H1 (cell line): ENCODE data around the gene SEMA3C. TPM values are rescaled to one million over a fixed set of nuclear protein-coding genes. Genes with fewer than 3 reads are reported as not detected.

ENCODE experiments used
- CTCF ChIA-PET: fragments of 300-600 bp; sonication (Branson Sonifier 250); formaldehyde crosslinking; loops from one replicate; lab custom pipeline; 2021; ENCODE audit not compliant: partially characterized antibody; lab: Charles Lee
- POLR2A ChIA-PET: fragments of 300-600 bp; sonication (Branson Sonifier 250); formaldehyde crosslinking; loops from one replicate; lab custom pipeline; 2021; ENCODE audit warnings: inconsistent platforms; ENCODE audit not compliant: partially characterized antibody; lab: Charles Lee
- DNase-seq, 2 experiments: peaks; one replicate each; pipeline versions ENCODE4 v3.0.0 to v3.0.0-alpha.2; 2010 to 2022; ENCODE audit warnings: low spot score in 2 of 2, low read depth in 1 of 2, mixed read lengths in 1 of 2
- FAIRE-seq: peaks from 2 replicates; lab custom pipeline; 2011; peaks lifted over from hg19 to GRCh38; lab: Jason Lieb, UNC
- H2AFZ ChIP-seq: 2 replicates; pipeline ENCODE4 v1.8.1; 2012; ENCODE audit warnings: low read length, inconsistent platforms
- H2AK5ac ChIP-seq: 2 replicates; pipeline ENCODE4 v1.6.1; 2013; ENCODE audit warnings: low read depth, low read length
- H2BK120ac ChIP-seq: replicated peaks from 2 replicates; pipeline ENCODE3; 2013; ENCODE audit warnings: low read depth, low read length, inconsistent platforms
- H2BK12ac ChIP-seq: 2 replicates; pipeline ENCODE4 v1.6.1; 2013; ENCODE audit warnings: low read depth, low read length
- H2BK15ac ChIP-seq: 2 replicates; pipeline ENCODE4 v1.6.1; 2013; ENCODE audit warnings: low read length
- H2BK20ac ChIP-seq: 2 replicates; pipeline ENCODE4 v1.6.1; 2013; ENCODE audit warnings: low read length
- H2BK5ac ChIP-seq: 2 replicates; pipeline ENCODE4 v1.6.1; 2013; ENCODE audit warnings: low read depth, low read length
- H3K14ac ChIP-seq: 2 replicates; pipeline ENCODE4 v1.6.1; 2013; ENCODE audit warnings: inconsistent platforms; ENCODE audit not compliant: insufficient read length
- H3K18ac ChIP-seq: 2 replicates; pipeline ENCODE4 v1.6.1; 2013; ENCODE audit warnings: low read length; ENCODE audit errors: extremely low read depth
- H3K23ac ChIP-seq: 2 replicates; pipeline ENCODE4 v1.6.1; 2013; ENCODE audit warnings: inconsistent platforms; ENCODE audit not compliant: insufficient read length
- H3K23me2 ChIP-seq: 2 replicates; pipeline ENCODE4 v1.6.1; 2013; ENCODE audit warnings: low read depth, low read length
- H3K27ac ChIP-seq: 2 replicates; pipeline ENCODE4 v1.6.1; 2011; ENCODE audit warnings: low read depth, low read length, inconsistent platforms
- H3K27me3 ChIP-seq, 4 experiments: replicated peaks in 1 of 4; 1 replicate in 1 of 4; 2 replicates in 3 of 4; pipeline versions ENCODE4 v1.6.1 to v1.8.1; 2011 to 2013; ENCODE audit warnings: low read length in 3 of 4, mild to moderate bottlenecking in 3 of 4, inconsistent platforms in 2 of 4, mixed read lengths in 2 of 4, moderate library complexity in 1 of 4; ENCODE audit not compliant: control insufficient read depth in 3 of 4, insufficient read depth in 3 of 4; ENCODE audit errors: extremely low read depth in 1 of 4
- H3K36me3 ChIP-seq, 4 experiments: 2 replicates each; pipeline versions ENCODE4 v1.6.1 to v1.8.1; 2011 to 2013; ENCODE audit warnings: mild to moderate bottlenecking in 4 of 4, low read length in 3 of 4, moderate library complexity in 2 of 4, control low read depth in 1 of 4, inconsistent platforms in 1 of 4; ENCODE audit not compliant: insufficient read depth in 4 of 4, control insufficient read depth in 2 of 4
- H3K4ac ChIP-seq: replicated peaks from 2 replicates; pipeline ENCODE3; 2013; ENCODE audit warnings: low read length, low read depth, mixed read lengths, inconsistent platforms; ENCODE audit not compliant: insufficient read length
- H3K4me1 ChIP-seq, 4 experiments: replicated peaks in 1 of 4; 1 replicate in 1 of 4; 2 replicates in 3 of 4; pipeline versions ENCODE4 v1.6.1 to v1.8.1; 2011 to 2013; ENCODE audit warnings: low read length in 3 of 4, inconsistent platforms in 2 of 4, mixed read lengths in 1 of 4; ENCODE audit not compliant: insufficient read depth in 4 of 4, control insufficient read depth in 3 of 4
- H3K4me2 ChIP-seq, 2 experiments: 2 replicates each; pipeline versions ENCODE4 v1.6.1 to v1.8.1; 2011 to 2013; ENCODE audit warnings: low read depth in 2 of 2, low read length in 2 of 2, control low read depth in 1 of 2, inconsistent platforms in 1 of 2, mild to moderate bottlenecking in 1 of 2; ENCODE audit not compliant: insufficient read depth in 1 of 2
- H3K4me3 ChIP-seq, 4 experiments: fragments of 200-600, 300-600 bp in 1 of 4; sonication (generic), shearing (Covaris generic), sonication (Bioruptor Twin) in 1 of 4; 2 replicates each; pipeline versions ENCODE4 v1.5.1 to v1.8.1; 2011 to 2016; ENCODE audit warnings: low read length in 4 of 4, low read depth in 3 of 4, control low read depth in 2 of 4, inconsistent platforms in 2 of 4, mild to moderate bottlenecking in 2 of 4, mixed read lengths in 1 of 4, moderate library complexity in 1 of 4; ENCODE audit not compliant: insufficient read depth in 2 of 4; ENCODE audit errors: extremely low read depth in 1 of 4
- H3K56ac ChIP-seq: replicated peaks from 2 replicates; pipeline ENCODE3; 2013; ENCODE audit warnings: low read depth, mild to moderate bottlenecking, mixed read lengths, low read length, inconsistent platforms; ENCODE audit not compliant: insufficient read length
- H3K79me1 ChIP-seq: 2 replicates; pipeline ENCODE4 v1.6.1; 2013; ENCODE audit warnings: low read depth, low read length, control low read depth
- H3K79me2 ChIP-seq, 2 experiments: 2 replicates each; pipeline versions ENCODE4 v1.6.1 to v1.8.1; 2012 to 2013; ENCODE audit warnings: low read length in 2 of 2, mild to moderate bottlenecking in 2 of 2, inconsistent platforms in 1 of 2; ENCODE audit not compliant: insufficient read depth in 2 of 2, control insufficient read depth in 1 of 2
- H3K9ac ChIP-seq, 4 experiments: replicated peaks in 1 of 4; 1 replicate in 1 of 4; 2 replicates in 3 of 4; pipeline versions ENCODE4 v1.6.1 to v1.8.1; 2011 to 2013; ENCODE audit warnings: low read depth in 3 of 4, low read length in 3 of 4, control low read depth in 2 of 4, mild to moderate bottlenecking in 2 of 4, moderate library complexity in 2 of 4, inconsistent platforms in 1 of 4; ENCODE audit errors: extremely low read depth in 1 of 4
- H3K9me3 ChIP-seq, 2 experiments: 2 replicates each; pipeline versions ENCODE4 v1.6.1 to v1.8.1; 2012 to 2013; ENCODE audit warnings: mild to moderate bottlenecking in 2 of 2, moderate library complexity in 2 of 2, control low read depth in 1 of 2, inconsistent platforms in 1 of 2, low read depth in 1 of 2, low read length in 1 of 2, mixed read lengths in 1 of 2; ENCODE audit not compliant: insufficient read depth in 2 of 2
- H4K20me1 ChIP-seq, 2 experiments: replicated peaks in 1 of 2; 2 replicates each; pipeline versions ENCODE3 to v1.8.1; 2011 to 2013; ENCODE audit warnings: inconsistent platforms in 2 of 2, low read length in 2 of 2, mild to moderate bottlenecking in 1 of 2; ENCODE audit not compliant: insufficient read depth in 2 of 2, control insufficient read depth in 1 of 2
- H4K5ac ChIP-seq: 2 replicates; pipeline ENCODE4 v1.6.1; 2013; ENCODE audit warnings: low read length, low read depth, mixed read lengths, inconsistent platforms; ENCODE audit not compliant: insufficient read length
- H4K8ac ChIP-seq: 2 replicates; pipeline ENCODE4 v1.8.0; 2013; ENCODE audit warnings: mild to moderate bottlenecking, moderate library complexity, low read length, inconsistent platforms; ENCODE audit not compliant: insufficient read depth; ENCODE audit errors: extremely low read depth
- H4K91ac ChIP-seq: replicated peaks from 2 replicates; pipeline ENCODE3; 2013; ENCODE audit warnings: low read length, mixed read lengths, inconsistent platforms; ENCODE audit not compliant: insufficient read length
- BCL11A ChIP-seq, 2 experiments: IDR thresholded peaks; one replicate each; pipeline ENCODE4 v1.6.1; 2011; ENCODE audit warnings: low read depth in 2 of 2, low read length in 2 of 2, mild to moderate bottlenecking in 2 of 2
- BRCA1 ChIP-seq: IDR thresholded peaks from 2 replicates; pipeline ENCODE4 v1.6.1; 2012; ENCODE audit warnings: low read depth, low read length, improper control_type of control experiment
- CREB1 ChIP-seq: IDR thresholded peaks from 2 replicates; pipeline ENCODE4 v1.6.1; 2012; ENCODE audit warnings: inconsistent platforms
- CTBP2 ChIP-seq: IDR thresholded peaks from 2 replicates; pipeline ENCODE4 v1.7.0; 2011; ENCODE audit warnings: borderline replicate concordance, mild to moderate bottlenecking, moderate library complexity, mixed read lengths, low read length; ENCODE audit not compliant: insufficient read depth, insufficient read length
- EGR1 ChIP-seq: IDR thresholded peaks from 2 replicates; pipeline ENCODE4 v1.6.1; 2011; ENCODE audit warnings: low read depth, low read length, borderline replicate concordance
- RAD21 ChIP-seq, 2 experiments: IDR thresholded peaks in 1 of 2; conservative IDR thresholded peaks in 1 of 2; 2 replicates each; pipeline ENCODE4 v1.6.1; 2011; ENCODE audit warnings: low read depth in 2 of 2, low read length in 2 of 2, improper control_type of control experiment in 1 of 2, inconsistent platforms in 1 of 2, mild to moderate bottlenecking in 1 of 2, moderate library complexity in 1 of 2
- RBBP5 ChIP-seq: IDR thresholded peaks from 2 replicates; pipeline ENCODE4 v1.7.1; 2012; ENCODE audit warnings: low read depth, mild to moderate bottlenecking, inconsistent platforms, low read length, moderate library complexity, borderline replicate concordance
- RFX5 ChIP-seq: IDR thresholded peaks from 2 replicates; pipeline ENCODE4 v1.6.1; 2011; ENCODE audit warnings: low read depth, low read length, improper control_type of control experiment, borderline replicate concordance
- SAP30 ChIP-seq: fragments of 300-600 bp; sonication (generic); IDR thresholded peaks from 2 replicates; pipeline ENCODE4 v1.7.1; 2012; ENCODE audit warnings: low read length, moderate library complexity, mild to moderate bottlenecking, inconsistent platforms; ENCODE audit not compliant: insufficient read depth, insufficient replicate concordance
- SP2 ChIP-seq: IDR thresholded peaks from 2 replicates; pipeline ENCODE4 v1.6.1; 2012; ENCODE audit warnings: mild to moderate bottlenecking, low read length, inconsistent platforms
- SRF ChIP-seq: IDR thresholded peaks from 2 replicates; pipeline ENCODE4 v1.6.1; 2011; ENCODE audit warnings: mild to moderate bottlenecking, low read depth, low read length, moderate library complexity
- TAF7 ChIP-seq: optimal IDR thresholded peaks from 2 replicates; pipeline ENCODE3; 2011; ENCODE audit warnings: low read depth, mild to moderate bottlenecking, inconsistent platforms, low read length, moderate library complexity, borderline replicate concordance
- TEAD4 ChIP-seq: IDR thresholded peaks from 2 replicates; pipeline ENCODE4 v1.6.1; 2012; ENCODE audit warnings: low read depth, low read length, inconsistent platforms, mixed read lengths
- YY1 ChIP-seq: IDR thresholded peaks from 2 replicates; pipeline ENCODE4 v1.6.1; 2011; ENCODE audit warnings: low read depth, mild to moderate bottlenecking, low read length
- WGBS, 2 experiments: shearing (Covaris generic) in 1 of 2; methylation state at CpG; one replicate each; pipeline versions ENCODE4 v1.1.6 to v1.1.7; 2013 to 2015; ENCODE audit warnings: low lambda C conversion rate in 2 of 2, mixed read lengths in 2 of 2, inconsistent platforms in 1 of 2, low coverage in 1 of 2, missing lambda C conversion rate in 1 of 2; ENCODE audit not compliant: insufficient replicate concordance in 2 of 2, insufficient coverage in 1 of 2, insufficient read length in 1 of 2; ENCODE audit errors: extremely low coverage in 1 of 2, missing lambda C conversion rate in 1 of 2; 5-methylcytosine and 5-hydroxymethylcytosine counted together
- polyA plus RNA-seq, 7 experiments: library from polyadenylated mRNA; depleted of rRNA in 3 of 7; stranded (reverse) in 5 of 7; unstranded in 2 of 7; fragments of >200 nt in 5 of 7; fragments of 200-250 nt in 2 of 7; gene quantifications; 1 replicate in 5 of 7; 2 replicates in 1 of 7; 4 replicates in 1 of 7; pipeline versions ENCODE4 v1.2.1 to v1.2.3, GENCODE V29; 2011 to 2013; ENCODE audit warnings: missing spikeins in 2 of 7, mixed read lengths in 2 of 7
- total RNA-seq: library from RNA; stranded (reverse); fragmentation: NEBNext Ultra II Directional; extraction: Animal tissue kit (Norgen Biotek cat#: 25700); gene quantifications from 2 replicates; pipeline ENCODE4 v1.2.1, GENCODE V29; 2021

Gene SEMA3C
- total and polyA plus RNA-seq, 2 of the 8 experiments (the other 6 are each of a cell fraction or from before 2014, with no cell fraction given), result 0.15 to 1.4 TPM

- Histone ChIP-seq H3K14ac (no peak overlapping the region), H2BK20ac (no peak overlapping the region), H2BK5ac (no peak overlapping the region), H3K36me3 (no peaks in the 10 kb centered on the region), H4K5ac (no peak overlapping the region), H3K4me3 (no peak overlapping the region), H3K79me1 (no peaks in the 10 kb centered on the region), H2BK12ac (no peak overlapping the region), H4K20me1 (no peaks in the 10 kb centered on the region), H4K91ac (no peak overlapping the region), H3K18ac (no peak overlapping the region), H2AK5ac (no peak overlapping the region), H3K4ac (peak overlapping the region; percentile 5), H2BK120ac (no peak overlapping the region), H2AFZ (no peak overlapping the region), H3K27ac (no peak overlapping the region), H3K9ac (no peak overlapping the region), H3K4me1 (no peaks in the 10 kb centered on the region), H4K8ac (no peak overlapping the region), H3K23ac (no peak overlapping the region), H3K23me2 (peaks cover 1% of the 10 kb centered on the region; the same call in 1 of the 2 replicates), H3K4me2 (no peak overlapping the region), H3K27me3 (peaks cover 0 to 1% (median 0%) of the 10 kb centered on the region in 4 experiments; a peak in 1 of 7 replicates), H3K79me2 (no peaks in the 10 kb centered on the region), H3K56ac (no peak overlapping the region), H3K9me3 (no peaks in the 10 kb centered on the region), H2BK15ac (no peak overlapping the region)
- CTCF ChIA-PET, result no interaction called here
- DNase-seq, result no peak
- POLR2A ChIA-PET, result no interaction called here
- FAIRE-seq, result no peak
- WGBS, 2 experiments, result 93% methylated on average over 5 of the region's 5 CpGs; no CpG with 5 or more reads in 1 of the 2 experiments
- TF ChIP-seq TAF7, result no peak
- TF ChIP-seq YY1, result no peak
- TF ChIP-seq RAD21 (IDR thresholded peaks at IDR 0.05 in 1 of 2, conservative IDR thresholded peaks at IDR 0.05 in 1 of 2; ENCODE audit: low read depth in 2 of 2, low read length in 2 of 2), result no peak
- TF ChIP-seq EGR1, result no peak
- no peak for TF ChIP-seq CREB1
- TF ChIP-seq CTBP2, result no peak
- TF ChIP-seq SAP30, result no peak
- no peak for TF ChIP-seq RBBP5
- TF ChIP-seq BCL11A (IDR thresholded peaks at IDR 0.05; ENCODE audit: low read depth in 2 of 2, low read length in 2 of 2), result no peak
- no peak for TF ChIP-seq TEAD4
- no peak for TF ChIP-seq BRCA1
- no peak for TF ChIP-seq RFX5
- TF ChIP-seq SP2, result no peak
- TF ChIP-seq SRF, result no peak
Observed at GRCh38 chr7:80876894-80877414, 41.9 kb downstream of the SEMA3C start.
